ENCODE results near the gene RADIL. TPM values are rescaled to one million over a fixed set of nuclear protein-coding genes. Genes with fewer than 3 reads are reported as not detected.

Gene RADIL
- total RNA-seq, 2 experiments from 2014 or later = 0.05 TPM; not detected in 1

DNA sequence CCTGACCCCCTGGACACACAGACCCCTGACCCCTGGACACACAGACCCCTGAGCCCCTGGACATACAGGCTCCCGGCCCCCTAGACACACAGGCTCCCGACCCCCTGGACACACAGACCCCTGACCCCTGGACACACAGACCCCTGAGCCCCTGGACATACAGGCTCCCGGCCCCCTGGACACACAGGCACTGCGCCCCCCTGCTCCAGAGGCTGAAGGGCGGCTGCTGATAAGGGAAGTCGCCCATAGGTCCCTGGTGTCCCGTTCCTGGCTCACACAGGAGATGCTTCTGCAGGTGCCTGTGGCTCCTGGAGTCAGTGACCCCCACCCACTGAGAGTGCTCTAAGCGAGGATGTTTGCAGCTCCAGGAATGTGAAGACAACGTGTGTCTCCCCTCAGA lies 111.8 kb downstream of the RADIL start:
- POLR2A ChIA-PET = no interaction called here
- H3K27ac Mint-ChIP-seq = no peak overlapping the region
- peaks cover 10% of the 10 kb centered on the region for H3K36me3 Mint-ChIP-seq (ENCODE audit: low read depth)
- no peaks in the 10 kb centered on the region for H3K27me3 Mint-ChIP-seq
- peaks cover 28% of the 10 kb centered on the region for H3K4me1 Mint-ChIP-seq
- H3K4me3 Mint-ChIP-seq = no peak overlapping the region
- no peaks in the 10 kb centered on the region for H3K9me3 Mint-ChIP-seq
- no peak for DNase-seq
- CTCF ChIA-PET = interaction anchor here (1.4 kb wide), 1 partner anchor 26 kb away, joined by 3 read pairs; no protein-coding TSS in a partner anchor

DNA sequence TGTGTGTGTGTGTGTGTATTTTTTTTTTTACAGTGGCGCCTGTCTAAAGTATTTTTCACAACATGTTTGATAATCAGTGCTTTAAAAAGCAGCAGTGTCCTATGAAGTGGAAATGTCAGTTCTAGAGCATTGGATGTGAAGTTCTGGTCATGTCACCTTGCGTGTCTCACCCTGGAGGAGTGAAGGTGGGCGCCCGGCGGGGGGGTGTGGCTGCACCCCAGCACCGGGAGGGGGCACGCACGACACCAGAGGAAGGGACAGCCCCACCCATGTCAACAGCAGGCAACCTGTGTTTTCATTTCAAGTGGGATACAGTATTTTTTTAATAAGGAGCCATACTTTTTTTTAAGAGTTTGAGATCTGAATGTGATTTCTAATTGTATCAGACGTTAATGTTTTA lies 112.6 kb downstream of the RADIL start:
- H3K27ac Mint-ChIP-seq = no peak overlapping the region

DNA sequence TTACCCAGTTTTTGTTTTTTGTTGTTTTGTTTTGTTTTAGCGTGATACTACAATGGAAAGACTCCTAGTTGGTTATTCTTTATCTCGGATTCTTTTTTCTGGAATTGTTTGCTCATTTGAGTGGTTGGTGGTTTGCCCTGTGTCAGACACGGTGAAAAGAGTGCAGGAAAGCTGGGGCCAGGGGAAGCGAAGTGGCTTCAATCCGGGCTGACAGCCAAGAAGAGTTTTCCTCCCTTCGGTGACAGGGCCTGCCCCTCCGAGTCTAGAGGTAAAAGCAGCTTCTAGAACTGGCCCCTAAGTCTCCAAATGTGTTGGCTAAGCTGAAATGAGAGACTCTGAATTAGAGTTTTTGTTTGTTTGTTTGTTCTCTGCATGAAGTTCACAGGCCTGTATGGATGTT lies 113.8 kb downstream of the RADIL start:
- POLR2A ChIA-PET = no interaction called here

More for the DNA sequence above, 112.6 kb downstream of the RADIL start:
- Mint-ChIP-seq H3K4me1 (peaks cover 21% of the 10 kb centered on the region), H3K27me3 (no peaks in the 10 kb centered on the region), H3K9me3 (no peaks in the 10 kb centered on the region), H3K36me3 (ENCODE audit: low read depth) (peaks cover 6% of the 10 kb centered on the region), H3K4me3 (no peak overlapping the region)
- ChIA-PET CTCF (interaction anchor here (1.4 kb wide), 1 partner anchor 25 kb away, joined by 3 read pairs; no protein-coding TSS in a partner anchor), POLR2A (no interaction called here)
- no peak for DNase-seq

GRCh38 chr7:4768597-4769569 lies 114.6 kb downstream of the RADIL start:
- ChIA-PET POLR2A (interaction anchor here (1.1 kb wide), 1 partner anchor 14 kb away, joined by 3 read pairs; no protein-coding TSS in a partner anchor), CTCF (no interaction called here)
- Mint-ChIP-seq H3K4me3 (no peak overlapping the region), H3K36me3 (ENCODE audit: low read depth) (peaks cover 4% of the 10 kb centered on the region), H3K4me1 (peaks cover 5% of the 10 kb centered on the region), H3K9me3 (no peaks in the 10 kb centered on the region), H3K27ac (no peak overlapping the region), H3K27me3 (no peaks in the 10 kb centered on the region)
- no peak for DNase-seq

More for the DNA sequence above, 113.8 kb downstream of the RADIL start:
- CTCF ChIA-PET = no interaction called here
- no peaks in the 10 kb centered on the region for H3K9me3 Mint-ChIP-seq
- no peak overlapping the region for H3K27ac Mint-ChIP-seq
- no peaks in the 10 kb centered on the region for H3K27me3 Mint-ChIP-seq
- H3K4me1 Mint-ChIP-seq = peaks cover 14% of the 10 kb centered on the region
- no peak for DNase-seq
- no peak overlapping the region for H3K4me3 Mint-ChIP-seq
- H3K36me3 Mint-ChIP-seq (ENCODE audit: low read depth) = peaks cover 2% of the 10 kb centered on the region

DNA sequence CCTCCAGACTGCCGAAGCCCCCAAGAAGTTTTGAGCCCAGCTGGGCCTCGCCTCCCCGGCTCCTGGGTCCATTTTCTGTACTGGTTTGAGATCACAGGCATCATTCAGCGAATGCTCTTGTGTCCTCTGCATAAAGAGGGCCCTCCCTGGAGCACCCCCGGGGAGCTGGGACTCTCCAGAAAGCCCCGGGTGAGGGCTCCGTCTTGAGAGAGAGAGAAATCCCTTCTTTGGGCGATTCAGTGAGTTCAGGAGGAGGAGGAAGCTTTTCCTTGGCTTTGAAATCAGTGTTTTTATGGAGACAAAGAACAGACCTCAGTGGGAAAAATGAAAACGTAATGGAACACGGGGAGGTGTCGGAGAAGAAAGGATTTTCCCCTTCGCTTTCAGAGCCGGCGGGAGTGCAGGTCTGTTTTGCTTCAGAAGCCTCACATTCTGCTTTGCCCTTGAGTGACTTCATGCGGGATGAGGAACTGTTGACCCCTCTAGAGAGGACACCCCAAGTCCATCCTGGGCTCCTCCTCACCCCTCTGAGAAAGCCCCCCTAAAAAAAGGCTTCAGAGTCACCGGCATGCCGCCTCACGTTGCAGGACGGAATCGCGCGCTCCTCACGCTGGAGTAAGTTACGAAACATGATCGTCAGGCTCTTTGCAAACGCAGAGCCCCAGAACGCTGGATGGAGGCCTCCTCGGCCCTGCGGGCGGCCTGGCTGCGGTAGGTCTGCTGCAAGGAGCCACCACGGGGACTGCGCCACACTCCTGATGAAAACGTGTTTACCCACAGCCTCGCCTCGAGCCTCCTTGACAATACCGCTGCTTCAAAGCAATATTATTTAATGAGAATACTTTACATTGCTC lies 116.6 kb downstream of the RADIL start:
- Mint-ChIP-seq H3K4me3 (no peak overlapping the region), H3K36me3 (ENCODE audit: low read depth) (peaks cover 9% of the 10 kb centered on the region), H3K9me3 (no peaks in the 10 kb centered on the region), H3K27me3 (no peaks in the 10 kb centered on the region), H3K27ac (no peak overlapping the region), H3K4me1 (no peaks in the 10 kb centered on the region)
- CTCF ChIA-PET = no interaction called here
- DNase-seq = no peak
- POLR2A ChIA-PET = interaction anchor here (0.9 kb wide), 1 partner anchor 9 kb away, joined by 3 read pairs; the partner anchor contains the start of gene AP5Z1

DNA sequence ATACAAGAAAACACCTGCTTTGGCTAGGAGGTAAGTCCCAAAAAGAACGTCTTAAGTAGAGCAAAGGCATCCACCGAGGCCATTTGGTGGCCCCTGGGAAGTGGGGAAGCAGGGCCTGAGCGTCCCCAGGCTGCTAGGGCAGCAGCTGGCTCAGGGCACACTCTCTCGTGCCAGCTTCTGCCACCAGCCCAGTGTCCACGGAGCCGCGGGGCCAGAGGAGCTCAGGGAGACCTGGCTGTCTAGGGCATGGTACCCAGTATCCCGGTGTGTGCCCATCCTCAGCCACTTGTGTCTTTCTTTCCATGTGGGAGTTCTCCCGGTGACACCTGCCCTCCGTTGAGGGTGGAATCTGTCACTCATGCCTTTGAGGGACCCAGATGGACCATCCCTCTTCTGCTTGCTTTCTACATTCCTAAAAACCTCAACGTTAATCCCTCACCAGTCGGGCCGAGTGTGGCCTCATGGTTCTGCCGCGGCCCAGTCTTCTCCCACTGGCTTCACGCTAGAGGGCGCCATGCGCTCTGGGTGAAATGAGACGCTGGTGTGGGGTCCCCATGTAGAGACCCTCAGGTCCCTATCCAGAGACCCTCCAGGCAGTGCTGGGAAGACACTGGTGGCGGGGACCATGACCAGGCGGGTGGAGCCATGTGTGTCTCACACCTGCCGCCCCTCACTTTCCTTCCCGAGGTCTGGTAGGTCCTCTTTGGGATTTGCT lies 117.6 kb downstream of the RADIL start:
- H3K4me3 Mint-ChIP-seq = no peak overlapping the region
- no peak for DNase-seq
- no peak overlapping the region for H3K27ac Mint-ChIP-seq
- no peaks in the 10 kb centered on the region for H3K27me3 Mint-ChIP-seq
- H3K4me1 Mint-ChIP-seq = no peaks in the 10 kb centered on the region
- POLR2A ChIA-PET = interaction anchor here (0.7 to 0.9 kb wide), 2 partner anchors 10 kb away, joined by 3 read pairs; partner anchors contain the start of gene AP5Z1
- no peaks in the 10 kb centered on the region for H3K9me3 Mint-ChIP-seq
- peaks cover 16% of the 10 kb centered on the region for H3K36me3 Mint-ChIP-seq (ENCODE audit: low read depth)
- CTCF ChIA-PET = no interaction called here

GRCh38 chr7:4764402-4765007 lies 119.0 kb downstream of the RADIL start:
- Mint-ChIP-seq H3K4me1 (no peaks in the 10 kb centered on the region), H3K27me3 (no peaks in the 10 kb centered on the region), H3K27ac (no peak overlapping the region), H3K36me3 (ENCODE audit: low read depth) (peaks cover 23% of the 10 kb centered on the region), H3K4me3 (no peak overlapping the region), H3K9me3 (no peaks in the 10 kb centered on the region)
- CTCF ChIA-PET = no interaction called here
- POLR2A ChIA-PET = interaction anchor here (1.7 kb wide), 1 partner anchor 11 kb away, joined by 6 read pairs; the partner anchor contains the start of gene AP5Z1
- DNase-seq = no peak

DNA sequence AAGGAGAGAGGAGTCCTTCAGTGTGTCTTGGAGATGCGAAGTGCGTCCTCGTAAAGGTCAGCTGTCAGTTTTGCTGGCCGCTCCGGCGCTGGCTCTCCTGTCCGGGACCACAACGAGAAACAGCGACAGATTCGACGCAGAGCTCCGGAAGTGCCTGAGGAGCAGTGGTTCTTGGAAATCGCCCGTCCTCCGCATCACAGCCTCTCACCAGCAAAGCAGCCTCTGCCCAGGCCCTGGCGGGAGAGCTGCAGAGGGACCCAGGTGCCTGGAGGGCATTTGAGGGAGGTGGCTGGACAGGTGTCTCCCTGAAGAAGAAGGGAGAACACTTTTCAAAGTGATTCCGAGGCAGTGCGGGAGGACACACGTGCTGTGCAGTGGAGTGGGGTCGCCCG lies 119.7 kb downstream of the RADIL start:
- Mint-ChIP-seq H3K9me3 (no peaks in the 10 kb centered on the region), H3K27me3 (no peaks in the 10 kb centered on the region), H3K4me1 (no peaks in the 10 kb centered on the region), H3K4me3 (no peak overlapping the region), H3K27ac (no peak overlapping the region), H3K36me3 (ENCODE audit: low read depth) (peaks cover 25% of the 10 kb centered on the region)
- POLR2A ChIA-PET = interaction anchor here (1.7 kb wide), 1 partner anchor 11 kb away, joined by 6 read pairs; the partner anchor contains the start of gene AP5Z1
- DNase-seq = no peak
- CTCF ChIA-PET = no interaction called here

DNA sequence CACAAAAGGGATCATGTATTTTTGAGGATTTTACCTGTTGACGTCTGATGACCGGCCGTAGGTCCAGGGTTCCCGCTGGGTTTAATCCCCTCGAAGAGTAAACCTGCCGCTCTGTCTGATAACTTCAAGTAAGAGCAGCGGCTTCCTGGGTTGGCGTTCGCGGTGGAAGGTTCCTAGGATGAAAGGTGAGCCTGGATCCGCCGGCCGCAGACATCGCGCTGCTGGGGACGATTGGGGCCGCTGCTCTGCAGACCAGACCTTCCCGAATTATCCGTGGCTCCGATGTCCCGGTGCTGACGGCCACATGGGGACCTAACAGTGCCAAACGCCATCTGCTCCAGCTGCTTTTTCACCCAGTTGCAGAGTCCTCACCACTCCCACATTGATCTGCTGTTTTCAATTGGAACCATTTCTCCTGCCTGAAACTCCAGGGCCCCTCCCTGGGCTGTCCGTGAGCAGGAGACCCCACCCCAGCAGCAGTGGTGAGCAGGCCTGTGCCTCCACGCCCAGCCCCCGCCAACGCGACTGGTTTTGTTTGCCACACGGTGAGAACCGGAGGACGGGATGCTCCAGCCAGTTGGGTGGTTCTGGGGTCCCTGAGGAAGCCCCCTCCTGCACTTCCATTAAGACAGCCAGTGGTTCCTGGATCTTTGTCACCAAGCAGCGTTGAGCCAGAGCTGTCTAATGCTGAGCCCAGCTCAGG lies 120.3 kb downstream of the RADIL start:
- CTCF ChIA-PET = no interaction called here
- no peaks in the 10 kb centered on the region for H3K9me3 Mint-ChIP-seq
- no peak overlapping the region for H3K27ac Mint-ChIP-seq
- peaks cover 25% of the 10 kb centered on the region for H3K36me3 Mint-ChIP-seq (ENCODE audit: low read depth)
- POLR2A ChIA-PET = interaction anchor here (1.7 kb wide), 1 partner anchor 12 kb away, joined by 6 read pairs; the partner anchor contains the start of gene AP5Z1
- no peaks in the 10 kb centered on the region for H3K27me3 Mint-ChIP-seq
- no peak for DNase-seq
- H3K4me3 Mint-ChIP-seq = no peak overlapping the region
- H3K4me1 Mint-ChIP-seq = no peaks in the 10 kb centered on the region

DNA sequence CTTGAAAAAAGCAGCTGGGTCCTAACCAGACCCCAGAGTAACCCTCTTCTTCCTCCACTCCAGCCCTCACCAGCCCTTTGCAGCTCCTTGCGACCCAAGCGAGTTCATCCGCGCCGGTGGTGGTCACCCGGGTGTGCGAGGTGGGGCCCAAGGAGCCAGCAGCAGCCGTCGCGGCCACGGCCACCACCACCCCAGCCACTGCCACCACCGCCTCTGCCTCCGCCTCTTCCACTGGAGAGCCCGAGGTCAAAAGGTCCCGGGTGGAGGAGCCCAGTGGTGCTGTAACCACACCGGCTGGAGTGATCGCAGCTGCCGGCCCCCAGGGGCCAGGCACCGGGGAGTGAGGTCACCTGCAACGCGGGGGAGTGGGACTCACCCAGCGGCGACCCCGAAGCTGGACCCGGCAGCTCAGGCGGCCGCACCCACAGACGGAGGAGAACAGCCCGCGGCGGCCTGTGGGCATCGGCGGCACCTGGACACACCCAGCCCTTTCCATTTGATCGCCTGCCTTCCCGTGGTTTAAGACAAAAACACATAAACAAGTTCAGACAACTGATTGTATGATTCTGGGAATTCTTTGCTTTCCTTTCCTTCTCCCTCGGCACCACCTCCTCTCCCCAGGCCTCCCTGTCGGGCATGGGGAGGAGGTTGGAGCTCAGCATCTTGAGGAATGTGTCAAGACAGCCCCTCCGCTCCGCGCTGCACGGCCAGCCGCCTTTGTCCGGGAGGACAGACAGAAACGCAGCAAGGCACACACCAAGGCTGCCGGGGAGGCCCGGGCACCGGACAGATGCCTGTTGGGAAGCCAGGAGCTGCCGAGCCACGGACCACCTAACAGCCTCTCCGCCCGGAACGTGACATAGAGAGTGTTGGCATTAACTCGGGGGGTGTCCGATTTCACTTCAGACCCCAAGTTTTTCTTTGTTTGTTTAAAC lies 121.1 kb downstream of the RADIL start:
- Mint-ChIP-seq H3K9me3 (no peaks in the 10 kb centered on the region), H3K4me1 (no peaks in the 10 kb centered on the region), H3K27me3 (no peaks in the 10 kb centered on the region), H3K4me3 (no peak overlapping the region), H3K27ac (no peak overlapping the region), H3K36me3 (ENCODE audit: low read depth) (peaks cover 25% of the 10 kb centered on the region)
- POLR2A ChIA-PET = interaction anchor here (1.1 kb wide), 1 partner anchor 12 kb away, joined by 6 read pairs; the partner anchor contains the start of gene AP5Z1
- CTCF ChIA-PET = no interaction called here
- no peak for DNase-seq

- DNase-seq = no peak
- Mint-ChIP-seq H3K4me3 (no peak overlapping the region), H3K4me1 (no peaks in the 10 kb centered on the region), H3K27me3 (no peaks in the 10 kb centered on the region), H3K27ac (no peak overlapping the region), H3K9me3 (no peaks in the 10 kb centered on the region), H3K36me3 (ENCODE audit: low read depth) (peaks cover 30% of the 10 kb centered on the region)
- CTCF ChIA-PET = no interaction called here
- POLR2A ChIA-PET = no interaction called here
These were observed 122.6 kb downstream of the RADIL start for GRCh38 chr7:4760952-4761351.

Data from activated CD4-positive, alpha-beta memory T cell treated with anti-CD3 and anti-CD28 coated beads, Interleukin-2, amount 10 ng/mL, durations not matched to agents 7 days and 5 days (primary cell).